ENCODE data around the gene MRPS14. TPM values are rescaled to one million over a fixed set of nuclear protein-coding genes. Genes with fewer than 3 reads are reported as not detected.

The MRPS14 gene
- total and polyA plus RNA-seq, 2 experiments from 2014 or later, result 26.5 to 65.8 TPM

DNA sequence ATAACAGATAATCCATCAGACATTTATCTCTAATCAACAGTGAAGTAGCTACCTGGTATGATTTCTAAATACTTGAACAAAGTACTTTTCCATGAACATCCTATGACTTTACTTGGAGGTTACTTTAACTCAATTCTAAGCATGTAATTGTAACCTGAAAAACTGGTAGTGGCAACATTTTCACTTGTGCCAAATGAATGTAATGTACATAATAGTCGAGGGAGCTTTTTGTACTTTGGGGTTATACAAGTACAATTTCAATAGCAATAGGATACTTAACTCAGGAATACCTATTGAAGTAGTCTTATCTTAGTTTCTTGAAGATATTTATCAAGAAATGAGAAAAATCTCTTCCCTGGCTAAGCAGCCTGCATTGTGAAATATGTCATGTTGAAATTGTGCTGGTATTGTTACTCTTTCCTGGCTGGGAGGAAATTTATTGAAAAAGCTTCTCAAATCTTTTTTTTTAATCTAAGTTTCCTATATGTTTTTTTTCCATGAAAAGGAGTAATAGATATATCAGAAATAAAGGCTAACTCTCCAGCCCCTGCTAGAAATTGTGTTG is 57.1 kb downstream of the MRPS14 start:
- peak overlapping the region; percentile 49 for H3K4me2 ChIP-seq
- peaks cover 50% of the 10 kb centered on the region for H3K4me1 ChIP-seq (ENCODE audit: insufficient read depth)
- DNase-seq (ENCODE audit: low spot score), result no peak
- TF ChIP-seq, protein P1, sequence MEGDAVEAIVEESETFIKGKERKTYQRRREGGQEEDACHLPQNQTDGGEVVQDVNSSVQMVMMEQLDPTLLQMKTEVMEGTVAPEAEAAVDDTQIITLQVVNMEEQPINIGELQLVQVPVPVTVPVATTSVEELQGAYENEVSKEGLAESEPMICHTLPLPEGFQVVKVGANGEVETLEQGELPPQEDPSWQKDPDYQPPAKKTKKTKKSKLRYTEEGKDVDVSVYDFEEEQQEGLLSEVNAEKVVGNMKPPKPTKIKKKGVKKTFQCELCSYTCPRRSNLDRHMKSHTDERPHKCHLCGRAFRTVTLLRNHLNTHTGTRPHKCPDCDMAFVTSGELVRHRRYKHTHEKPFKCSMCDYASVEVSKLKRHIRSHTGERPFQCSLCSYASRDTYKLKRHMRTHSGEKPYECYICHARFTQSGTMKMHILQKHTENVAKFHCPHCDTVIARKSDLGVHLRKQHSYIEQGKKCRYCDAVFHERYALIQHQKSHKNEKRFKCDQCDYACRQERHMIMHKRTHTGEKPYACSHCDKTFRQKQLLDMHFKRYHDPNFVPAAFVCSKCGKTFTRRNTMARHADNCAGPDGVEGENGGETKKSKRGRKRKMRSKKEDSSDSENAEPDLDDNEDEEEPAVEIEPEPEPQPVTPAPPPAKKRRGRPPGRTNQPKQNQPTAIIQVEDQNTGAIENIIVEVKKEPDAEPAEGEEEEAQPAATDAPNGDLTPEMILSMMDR (IDR thresholded peaks at IDR 0.05; ENCODE audit: poor library complexity), result no peak
- no peak for TF ChIP-seq EZH2phosphoT487 (IDR thresholded peaks at IDR 0.05; ENCODE audit: low read depth, severe bottlenecking, unreplicated experiment)
- TF ChIP-seq EZH2 (IDR thresholded peaks at IDR 0.05; ENCODE audit: borderline replicate concordance), result no peak
- H4K20me1 ChIP-seq (ENCODE audit: insufficient read depth, poor library complexity, severe bottlenecking), result no peaks in the 10 kb centered on the region
- no peaks in the 10 kb centered on the region for H3K9me2 ChIP-seq (replicated peaks; ENCODE audit: insufficient read depth)
- H2AFZ ChIP-seq, result no peak overlapping the region
- 54% methylated on average over 1 of the region's 1 CpG for WGBS (ENCODE audit: low lambda C conversion rate, missing lambda C conversion rate)
- H3K4me3 ChIP-seq, result no peak overlapping the region
- H3K27me3 ChIP-seq, result no peaks in the 10 kb centered on the region
- H3K79me2 ChIP-seq, result no peaks in the 10 kb centered on the region
- H3K27ac ChIP-seq, result peak overlapping the region; percentile 50
- H3K9me3 ChIP-seq (ENCODE audit: low read depth), result no peaks in the 10 kb centered on the region
- no peaks in the 10 kb centered on the region for H3K36me3 ChIP-seq (replicated peaks; ENCODE audit: insufficient read depth, low read depth)

DNA sequence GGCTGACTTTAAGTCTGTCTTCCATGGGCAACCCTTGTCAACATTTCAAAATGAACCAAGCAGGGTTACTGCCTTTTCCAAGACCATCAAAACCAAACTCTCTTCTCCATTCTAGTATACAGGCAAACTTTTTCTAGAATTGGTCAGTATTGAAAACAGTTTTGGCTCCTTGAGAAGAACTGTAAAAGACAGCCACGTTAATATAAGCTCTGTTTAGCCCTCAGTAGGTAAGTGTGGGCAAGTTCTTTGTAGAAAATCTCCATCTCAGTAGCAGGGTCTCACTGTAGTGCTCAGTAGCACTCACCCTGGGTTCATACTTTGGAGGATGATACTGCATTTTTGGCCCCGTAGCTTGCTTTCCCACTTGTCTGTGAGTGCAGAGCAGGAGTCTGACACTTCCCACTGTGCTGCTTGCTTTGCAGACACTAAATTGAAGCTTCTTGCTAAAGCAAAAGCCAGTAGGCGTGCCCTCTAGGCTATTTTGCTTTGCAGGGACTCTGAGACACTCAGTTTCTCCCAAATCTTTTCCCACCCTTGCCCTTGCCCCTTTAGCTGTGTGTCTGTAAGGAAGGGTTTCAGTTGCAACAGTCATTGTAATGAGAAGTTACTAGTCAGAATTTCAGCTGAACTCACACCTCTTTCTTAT is 57.7 kb downstream of the MRPS14 start:
- Histone ChIP-seq H3K9me3 (ENCODE audit: low read depth) (no peaks in the 10 kb centered on the region), H3K4me3 (no peak overlapping the region), H3K4me2 (peak overlapping the region; percentile 49), H2AFZ (no peak overlapping the region), H3K36me3 (replicated peaks; ENCODE audit: insufficient read depth, low read depth) (no peaks in the 10 kb centered on the region), H3K9me2 (replicated peaks; ENCODE audit: insufficient read depth) (no peaks in the 10 kb centered on the region), H3K27ac (peak overlapping the region; percentile 50), H3K79me2 (no peaks in the 10 kb centered on the region), H3K27me3 (no peaks in the 10 kb centered on the region), H4K20me1 (ENCODE audit: insufficient read depth, poor library complexity, severe bottlenecking) (no peaks in the 10 kb centered on the region), H3K4me1 (ENCODE audit: insufficient read depth) (peaks cover 50% of the 10 kb centered on the region)
- no peak for DNase-seq (ENCODE audit: low spot score)
- TF ChIP-seq EZH2 (IDR thresholded peaks at IDR 0.05; ENCODE audit: borderline replicate concordance) (no peak), EZH2phosphoT487 (IDR thresholded peaks at IDR 0.05; ENCODE audit: low read depth, severe bottlenecking, unreplicated experiment) (no peak)
- TF ChIP-seq, protein P1 (IDR thresholded peaks at IDR 0.05; ENCODE audit: poor library complexity), result no peak
- 63% methylated on average over 3 of the region's 3 CpGs for WGBS (ENCODE audit: low lambda C conversion rate, missing lambda C conversion rate)

DNA sequence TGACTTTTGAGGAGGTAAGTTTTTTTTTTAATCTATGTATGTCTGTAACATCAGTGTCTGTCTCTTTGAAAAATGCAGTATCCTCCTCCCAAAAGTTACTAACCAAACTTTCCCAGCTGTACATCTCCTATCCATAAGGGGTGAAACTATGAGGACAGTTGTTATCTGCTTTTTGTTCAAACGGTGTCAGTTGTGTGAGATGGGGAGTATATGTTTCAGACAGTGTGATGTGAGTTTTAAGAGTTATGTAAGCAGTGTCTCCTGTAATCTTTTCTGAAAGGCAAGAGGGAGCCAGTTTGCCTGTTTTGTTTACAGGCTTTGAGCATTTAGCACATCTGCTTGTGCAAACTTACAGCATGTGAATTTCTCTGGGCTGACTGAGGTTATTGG is 58.3 kb downstream of the MRPS14 start:
- peak; percentile 19 for DNase-seq (ENCODE audit: low spot score)
- no peak overlapping the region for H2AFZ ChIP-seq
- no peak overlapping the region for H3K4me3 ChIP-seq
- WGBS (ENCODE audit: low lambda C conversion rate, missing lambda C conversion rate), result 18% methylated on average over 1 of the region's 1 CpG
- no peak overlapping the region for H3K4me2 ChIP-seq
- no peaks in the 10 kb centered on the region for H3K9me2 ChIP-seq (replicated peaks; ENCODE audit: insufficient read depth)
- TF ChIP-seq EZH2phosphoT487 (IDR thresholded peaks at IDR 0.05; ENCODE audit: low read depth, severe bottlenecking, unreplicated experiment) (no peak), EZH2 (IDR thresholded peaks at IDR 0.05; ENCODE audit: borderline replicate concordance) (no peak)
- TF ChIP-seq, protein P1 (IDR thresholded peaks at IDR 0.05; ENCODE audit: poor library complexity), result no peak
- no peaks in the 10 kb centered on the region for H3K36me3 ChIP-seq (replicated peaks; ENCODE audit: insufficient read depth, low read depth)
- no peaks in the 10 kb centered on the region for H3K27me3 ChIP-seq
- H3K9me3 ChIP-seq (ENCODE audit: low read depth), result no peaks in the 10 kb centered on the region
- H3K4me1 ChIP-seq (ENCODE audit: insufficient read depth), result peaks cover 50% of the 10 kb centered on the region
- peak overlapping the region; percentile 50 for H3K27ac ChIP-seq
- no peaks in the 10 kb centered on the region for H3K79me2 ChIP-seq
- H4K20me1 ChIP-seq (ENCODE audit: insufficient read depth, poor library complexity, severe bottlenecking), result no peaks in the 10 kb centered on the region
